ENCODE data around the gene FOS. TPM values are rescaled to one million over a fixed set of nuclear protein-coding genes. Genes with fewer than 3 reads are reported as not detected.

FOS gene
- 2.5 and 2.7 TPM in 2 replicates for total RNA-seq

GRCh38 chr14:75278422-75279152 lies at the start of gene FOS:
Gene FOS (plus strand): TSS chr14:75278828. CDS start chr14:75278983, 155 bp downstream.
- H3K4me3 ChIP-seq (ENCODE audit: low read depth, low read length), result peak within 1 kb of the TSS; percentile 90
- no peak for DNase-seq (ENCODE audit: low read depth)
- TF ChIP-seq CTCF (conservative IDR thresholded peaks at IDR 0.05; ENCODE audit: low read depth, low read length), result no peak

- H3K4me3 ChIP-seq (ENCODE audit: low read depth, low read length), result no peak overlapping the region
- no peak for TF ChIP-seq CTCF (conservative IDR thresholded peaks at IDR 0.05; ENCODE audit: low read depth, low read length)
- no peak for DNase-seq (ENCODE audit: low read depth)
Observed at GRCh38 chr14:75229661-75230139, 48.9 kb upstream of the FOS start.

GRCh38 chr14:75230140-75230792 lies 48.4 kb upstream of the FOS start:
- peak; percentile 38 for TF ChIP-seq CTCF (conservative IDR thresholded peaks at IDR 0.05; ENCODE audit: low read depth, low read length)
- no peak overlapping the region for H3K4me3 ChIP-seq (ENCODE audit: low read depth, low read length)
- peak; percentile 74 for DNase-seq (ENCODE audit: low read depth)

- TF ChIP-seq CTCF (conservative IDR thresholded peaks at IDR 0.05; ENCODE audit: low read depth, low read length), result no peak
- H3K4me3 ChIP-seq (ENCODE audit: low read depth, low read length), result no peak overlapping the region
- DNase-seq (ENCODE audit: low read depth), result no peak
Observed at GRCh38 chr14:75231320-75231719, 47.3 kb upstream of the FOS start.

GRCh38 chr14:75232191-75232590 lies 46.4 kb upstream of the FOS start:
- H3K4me3 ChIP-seq (ENCODE audit: low read depth, low read length), result no peak overlapping the region
- DNase-seq (ENCODE audit: low read depth), result no peak
- TF ChIP-seq CTCF (conservative IDR thresholded peaks at IDR 0.05; ENCODE audit: low read depth, low read length), result no peak

GRCh38 chr14:75232597-75232996 lies 46.0 kb upstream of the FOS start:
- TF ChIP-seq CTCF (conservative IDR thresholded peaks at IDR 0.05; ENCODE audit: low read depth, low read length), result no peak
- DNase-seq (ENCODE audit: low read depth), result no peak
- H3K4me3 ChIP-seq (ENCODE audit: low read depth, low read length), result no peak overlapping the region
